Naive thymus-derived CD8-positive, alpha-beta T cell (primary cell): Measurements from ENCODE around the gene TAS2R14. TPM values are rescaled to one million over a fixed set of nuclear protein-coding genes. Genes with fewer than 3 reads are reported as not detected.
A peak's percentile ranks its signal among the peaks of the same experiment; 100 is the strongest.

Experiments used
- ATAC-seq, 2 donors: fragments of 150-1000 bp; cut with Tn5 transposase in 1 of 2; sonication (Bioruptor Pico), chemical (Tn5 transposase) in 1 of 2; 1 replicate in 1 of 2; 2 replicates in 1 of 2; pipeline ENCODE4 v1.10.0; 2021; ENCODE audit warnings: mild to moderate bottlenecking in 2 of 2, moderate library complexity in 2 of 2
- POLR2A ChIA-PET: fragments of 350-600 bp; sonication (Branson Sonifier 250); formaldehyde crosslinking; loops from one replicate; lab custom pipeline; 2021; ENCODE audit warnings: antibody characterized with exemption; lab: Charles Lee
- DNase-seq, 10 donors: peaks; one replicate each; pipeline versions ENCODE4 v3.0.0 to v3.0.0-alpha.2; 2020 to 2022
- H3K27ac Mint-ChIP-seq, 10 donors: one replicate each; pipeline ENCODE4 v1.8.0; 2020 to 2022; ENCODE audit warnings: mild to moderate bottlenecking in 10 of 10, mixed read lengths in 10 of 10, moderate library complexity in 4 of 10, inconsistent platforms in 1 of 10
- H3K27me3 Mint-ChIP-seq, 5 donors: one replicate each; pipeline ENCODE4 v1.8.0; 2021 to 2022; ENCODE audit warnings: mixed read lengths in 5 of 5
- H3K36me3 Mint-ChIP-seq, 3 donors: one replicate each; pipeline ENCODE4 v1.8.0; 2020 to 2022; ENCODE audit warnings: mixed read lengths in 3 of 3, mild to moderate bottlenecking in 2 of 3, inconsistent platforms in 1 of 3
- H3K4me1 Mint-ChIP-seq, 4 donors: one replicate each; pipeline ENCODE4 v1.8.0; 2021 to 2022; ENCODE audit warnings: mixed read lengths in 4 of 4
- H3K4me3 Mint-ChIP-seq, 10 donors: one replicate each; pipeline ENCODE4 v1.8.0; 2020 to 2022; ENCODE audit warnings: mild to moderate bottlenecking in 10 of 10, mixed read lengths in 10 of 10, moderate library complexity in 6 of 10, inconsistent platforms in 1 of 10
- H3K9me3 Mint-ChIP-seq, 9 donors: one replicate each; pipeline ENCODE4 v1.8.0; 2020 to 2022; ENCODE audit warnings: mixed read lengths in 9 of 9, mild to moderate bottlenecking in 3 of 9, inconsistent platforms in 1 of 9, moderate library complexity in 1 of 9
- polyA plus RNA-seq, 3 donors: library from polyadenylated mRNA; unstranded; fragments of 300-500 nt; fragmentation: Illumina TruSeq; gene quantifications; one replicate each; pipeline ENCODE4 v1.2.3, GENCODE V29; 2021
- total RNA-seq, 8 experiments: library from RNA in 2 of 8; stranded (reverse) in 2 of 8; gene quantifications; one replicate each; pipeline ENCODE4 v1.2.3 and lab custom pipeline; 2021 to 2026

The TAS2R14 gene
- total and polyA plus RNA-seq, 5 experiments from 2014 or later = 0.71 to 3.5 (median 1.2) TPM

DNA sequence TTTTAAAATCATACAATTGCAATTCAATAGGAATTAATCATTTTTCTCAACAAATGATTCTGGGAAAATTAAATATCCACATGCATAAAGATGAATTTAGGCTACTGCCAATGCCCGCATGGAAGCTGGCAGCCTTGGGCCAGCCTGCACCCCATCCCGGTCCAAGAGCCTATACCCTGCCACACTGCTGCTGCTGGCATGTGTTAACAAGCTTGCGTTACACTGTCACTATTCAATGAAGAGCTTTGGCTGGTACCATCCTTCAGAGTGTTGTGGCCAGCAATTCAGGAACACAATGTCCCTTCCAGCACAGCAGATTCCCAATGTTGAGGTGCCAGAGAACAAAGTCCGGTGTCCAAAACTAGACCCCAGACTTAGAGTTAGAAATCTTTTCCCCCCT is 13.6 kb upstream of the TAS2R14 start:
- DNase-seq (no peak), ATAC-seq (no peak)
- H3K27ac Mint-ChIP-seq = peak overlapping the region in 1 of 10 donors; percentile 7
- peaks cover 0 to 43% (median 20%) of the 10 kb centered on the region in 9 donors for H3K9me3 Mint-ChIP-seq
- POLR2A ChIA-PET = interaction anchor here (0.5 kb wide), 1 partner anchor 67 kb away, joined by 3 read pairs; no protein-coding TSS in a partner anchor
- H3K27me3 Mint-ChIP-seq = peaks cover 0 to 1% (median 0%) of the 10 kb centered on the region in 5 donors
- H3K4me1 Mint-ChIP-seq = peaks cover 2 to 40% (median 13%) of the 10 kb centered on the region in 4 donors
- peaks cover 13 to 74% (median 51%) of the 10 kb centered on the region in 3 donors for H3K36me3 Mint-ChIP-seq
- H3K4me3 Mint-ChIP-seq = no peak overlapping the region

DNA sequence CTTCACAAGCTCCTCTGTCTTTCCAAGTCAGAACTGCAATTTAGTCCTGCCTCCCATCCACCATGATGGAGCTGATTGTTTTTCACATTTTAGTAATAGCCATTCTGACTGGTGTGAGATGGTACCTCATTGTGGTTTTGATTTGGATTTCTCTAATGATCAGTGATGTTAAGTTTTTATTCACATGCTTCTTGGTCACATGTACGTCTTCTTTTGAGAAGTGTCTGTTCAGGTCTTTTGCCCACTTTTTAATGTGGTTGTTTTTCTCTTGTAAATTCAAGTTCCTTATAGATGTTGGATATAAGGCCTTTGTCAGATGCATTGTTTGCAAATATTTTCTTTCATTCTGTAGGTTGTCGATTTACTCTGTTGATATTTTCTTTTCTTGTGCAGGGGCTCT is 4.1 kb upstream of the TAS2R14 start:
- POLR2A ChIA-PET = no interaction called here

DNA sequence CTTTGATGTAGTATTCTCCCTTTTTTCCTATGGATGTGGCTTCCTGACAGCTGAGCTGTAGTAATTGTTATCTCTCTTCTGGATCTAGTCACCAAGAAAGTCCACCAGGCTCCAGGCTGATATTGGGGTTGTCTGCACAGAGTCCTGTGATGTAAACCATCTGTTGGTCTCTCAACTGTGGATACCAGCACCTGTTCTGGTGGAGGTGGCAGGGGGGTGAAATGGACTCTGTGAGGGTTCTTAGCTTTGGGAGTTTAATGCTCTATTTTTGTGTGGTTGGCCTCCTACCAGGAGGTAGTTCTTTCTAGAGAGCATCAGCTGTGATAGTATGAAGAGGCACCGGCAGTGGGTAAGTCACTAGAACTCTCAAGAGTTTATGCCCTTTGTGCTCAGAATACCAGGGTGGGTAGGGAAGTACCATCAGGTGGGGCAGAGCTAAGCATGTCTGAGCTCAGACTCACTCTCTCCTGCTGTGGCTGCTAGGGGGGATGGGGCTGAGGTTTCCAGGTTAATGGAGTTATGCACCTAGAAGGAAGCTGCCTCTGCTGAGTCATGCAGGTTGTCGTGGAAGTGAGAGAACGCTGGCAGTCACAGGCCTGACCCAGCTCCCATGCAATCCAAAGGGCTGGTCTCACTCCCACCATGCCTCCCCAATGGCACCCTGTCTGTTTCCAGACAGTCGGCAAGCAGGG is 3.0 kb upstream of the TAS2R14 start:
- Mint-ChIP-seq H3K36me3 (peaks cover 3 to 14% (median 5%) of the 10 kb centered on the region in 3 donors), H3K4me3 (no peak overlapping the region), H3K4me1 (peaks cover 0 to 19% (median 8%) of the 10 kb centered on the region in 4 donors), H3K27me3 (no peaks in the 10 kb centered on the region), H3K9me3 (peaks cover 0 to 15% (median 5%) of the 10 kb centered on the region in 9 donors), H3K27ac (peak overlapping the region in 1 of 10 donors; percentile 12)
- ATAC-seq (no peak), DNase-seq (no peak)
- POLR2A ChIA-PET = no interaction called here

More for the DNA sequence above, 4.1 kb upstream of the TAS2R14 start:
- Mint-ChIP-seq H3K36me3 (peaks cover 3 to 18% (median 7%) of the 10 kb centered on the region in 3 donors), H3K9me3 (peaks cover 0 to 18% (median 10%) of the 10 kb centered on the region in 9 donors), H3K27me3 (no peaks in the 10 kb centered on the region), H3K4me3 (no peak overlapping the region), H3K27ac (no peak overlapping the region), H3K4me1 (peaks cover 0 to 19% (median 8%) of the 10 kb centered on the region in 4 donors)
- DNase-seq (no peak), ATAC-seq (no peak)

DNA sequence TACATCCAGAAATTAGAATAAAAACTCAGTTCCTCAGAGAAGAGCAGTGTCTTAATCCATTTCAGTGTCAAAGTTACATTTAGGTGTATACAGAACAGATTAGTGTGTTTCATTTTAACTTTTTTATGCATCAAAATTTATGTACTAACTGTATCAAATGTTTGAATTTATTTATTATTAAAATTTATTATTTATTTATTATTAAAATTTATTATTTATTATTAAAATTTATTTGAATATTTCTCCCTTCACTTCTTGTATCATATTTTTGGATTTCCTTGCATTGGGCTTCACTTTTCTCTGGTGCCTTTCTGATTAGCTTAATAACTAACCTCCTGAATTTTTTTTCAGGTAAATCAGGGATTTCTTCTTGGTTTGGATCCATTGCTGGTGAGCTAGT is 2.3 kb upstream of the TAS2R14 start:
- H3K9me3 Mint-ChIP-seq = peaks cover 0 to 10% (median 0%) of the 10 kb centered on the region in 9 donors
- H3K36me3 Mint-ChIP-seq = peaks cover 0 to 10% (median 3%) of the 10 kb centered on the region in 3 donors
- ATAC-seq (no peak), DNase-seq (no peak)
- no peaks in the 10 kb centered on the region for H3K27me3 Mint-ChIP-seq
- POLR2A ChIA-PET = no interaction called here
- H3K4me3 Mint-ChIP-seq = no peak overlapping the region
- H3K27ac Mint-ChIP-seq = peak overlapping the region in 1 of 10 donors; percentile 12
- peaks cover 0 to 19% (median 8%) of the 10 kb centered on the region in 4 donors for H3K4me1 Mint-ChIP-seq

DNA sequence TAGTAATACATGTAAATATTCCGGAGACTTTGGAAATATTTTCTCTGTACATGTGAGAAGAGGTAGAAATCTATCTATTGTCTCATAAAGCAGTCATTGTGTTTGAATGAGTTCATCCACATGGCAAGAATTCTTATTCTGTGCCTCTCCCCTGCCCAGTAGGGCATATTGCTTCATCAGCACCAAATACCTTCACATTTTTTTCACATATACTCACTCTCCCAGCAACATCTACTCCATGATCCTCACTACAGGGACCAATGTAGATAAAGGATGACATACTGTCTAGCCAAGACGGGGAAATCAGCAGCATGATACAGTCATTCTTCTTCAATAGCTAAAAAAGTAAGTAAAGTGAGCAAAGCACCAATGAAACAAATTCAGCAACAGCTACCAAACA is 1.3 kb upstream of the TAS2R14 start:
- H3K4me1 Mint-ChIP-seq = peaks cover 0 to 19% (median 8%) of the 10 kb centered on the region in 4 donors
- H3K36me3 Mint-ChIP-seq = peaks cover 0 to 10% (median 3%) of the 10 kb centered on the region in 3 donors
- no peaks in the 10 kb centered on the region for H3K27me3 Mint-ChIP-seq
- DNase-seq (no peak), ATAC-seq (no peak)
- peaks cover 0 to 8% (median 0%) of the 10 kb centered on the region in 9 donors for H3K9me3 Mint-ChIP-seq
- no peak overlapping the region for H3K4me3 Mint-ChIP-seq
- no peak overlapping the region for H3K27ac Mint-ChIP-seq
- POLR2A ChIA-PET = no interaction called here

DNA sequence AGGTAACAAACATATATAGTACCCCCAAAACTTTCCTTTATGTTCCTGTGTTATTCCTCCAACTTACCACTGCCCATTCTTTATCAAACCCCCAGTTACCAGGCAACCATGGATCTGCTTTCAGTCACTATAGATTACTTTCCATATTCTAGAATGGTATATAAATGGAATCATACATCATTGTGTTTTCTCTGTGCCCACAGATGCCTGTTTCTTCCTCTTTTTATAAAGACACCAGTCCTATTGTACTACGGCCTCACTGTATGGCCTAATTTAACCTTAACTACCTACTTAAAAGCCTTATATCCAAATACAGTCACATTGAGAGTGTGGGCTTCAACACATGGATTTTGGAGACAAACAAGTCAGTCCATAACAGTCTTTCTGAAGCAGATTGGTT is 2.6 kb downstream of the TAS2R14 start:
- Mint-ChIP-seq H3K9me3 (no peaks in the 10 kb centered on the region), H3K4me1 (peaks cover 0 to under 1% (median under 1%) of the 10 kb centered on the region in 4 donors), H3K27ac (no peak overlapping the region), H3K27me3 (no peaks in the 10 kb centered on the region), H3K36me3 (peaks cover 0 to 8% (median 0%) of the 10 kb centered on the region in 3 donors), H3K4me3 (no peak overlapping the region)
- DNase-seq (no peak), ATAC-seq (no peak)
- POLR2A ChIA-PET = no interaction called here

DNA sequence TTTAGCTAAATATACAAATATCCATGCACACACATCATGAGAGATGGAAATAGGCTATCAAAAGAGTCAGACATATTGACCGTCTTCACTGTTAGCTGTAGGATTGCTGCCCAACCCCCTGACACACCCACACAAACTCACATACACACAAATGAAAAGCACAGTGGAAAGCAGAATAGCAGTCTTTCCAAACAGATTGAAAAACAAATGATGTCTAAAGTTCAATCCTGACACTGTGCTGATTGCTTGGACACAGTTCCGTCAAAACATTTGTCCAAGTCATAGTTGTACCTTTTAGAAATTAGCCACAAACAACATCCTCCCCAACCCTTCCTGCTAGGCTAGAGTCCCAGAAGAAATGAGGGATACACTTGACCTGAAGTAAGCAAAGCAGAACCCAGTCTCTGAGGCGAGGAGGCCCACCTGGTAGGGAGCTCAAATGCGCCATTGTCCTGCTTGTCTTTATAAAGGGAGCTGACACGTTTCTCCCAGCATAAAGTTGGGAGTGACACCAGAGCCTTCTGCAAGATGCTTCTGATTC is 10.2 kb downstream of the TAS2R14 start, which contains the start of gene PRH2:
TSS of gene PRH2 (plus strand) at position 491 of the 541 bp plus-strand sequence. CDS start at position 529, 38 bp downstream.
- POLR2A ChIA-PET = no interaction called here
- H3K27ac Mint-ChIP-seq = peak within 1 kb of the TSS in 1 of 10 donors; percentile 2
- peaks cover 0 to 2% (median 0%) of the 10 kb centered on the region in 9 donors for H3K9me3 Mint-ChIP-seq
- DNase-seq (no peak), ATAC-seq (no peak)
- H3K27me3 Mint-ChIP-seq = no peaks in the 10 kb centered on the region
- peaks cover 0 to 14% (median 7%) of the 10 kb centered on the region in 3 donors for H3K36me3 Mint-ChIP-seq
- H3K4me3 Mint-ChIP-seq = no peak within 1 kb of the TSS
- peaks cover 0 to 5% (median 0%) of the 10 kb centered on the region in 4 donors for H3K4me1 Mint-ChIP-seq

DNA sequence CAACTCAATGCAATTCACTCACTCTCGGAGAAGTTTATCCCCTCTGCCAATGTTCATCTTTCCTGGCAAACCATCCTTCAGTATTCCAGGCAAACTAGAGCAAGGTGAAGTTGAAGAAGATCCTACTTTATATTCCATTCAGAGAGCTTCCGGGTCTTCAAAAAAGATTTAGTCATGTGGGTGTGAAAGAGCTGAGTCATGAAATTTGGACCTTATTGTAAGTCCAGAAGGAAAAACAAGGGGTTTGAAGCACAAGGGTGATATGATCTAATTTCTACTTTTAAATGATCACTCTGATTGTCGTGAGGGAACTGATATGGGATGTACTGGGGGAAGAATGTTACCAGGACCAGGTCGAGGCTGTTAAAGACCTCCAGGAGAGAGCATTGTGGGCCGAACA is 12.8 kb downstream of the TAS2R14 start:
- H3K27ac Mint-ChIP-seq = no peak overlapping the region
- POLR2A ChIA-PET = interaction anchor here (0.5 kb wide), 1 partner anchor 405 kb away, joined by 3 read pairs; no protein-coding TSS in a partner anchor
- peaks cover 0 to 2% (median 0%) of the 10 kb centered on the region in 9 donors for H3K9me3 Mint-ChIP-seq
- peaks cover 0 to 9% (median 7%) of the 10 kb centered on the region in 3 donors for H3K36me3 Mint-ChIP-seq
- H3K27me3 Mint-ChIP-seq = no peaks in the 10 kb centered on the region
- ATAC-seq = no peak
- no peak overlapping the region for H3K4me3 Mint-ChIP-seq
- peaks cover 0 to 5% (median 0%) of the 10 kb centered on the region in 4 donors for H3K4me1 Mint-ChIP-seq
- no peak for DNase-seq

DNA sequence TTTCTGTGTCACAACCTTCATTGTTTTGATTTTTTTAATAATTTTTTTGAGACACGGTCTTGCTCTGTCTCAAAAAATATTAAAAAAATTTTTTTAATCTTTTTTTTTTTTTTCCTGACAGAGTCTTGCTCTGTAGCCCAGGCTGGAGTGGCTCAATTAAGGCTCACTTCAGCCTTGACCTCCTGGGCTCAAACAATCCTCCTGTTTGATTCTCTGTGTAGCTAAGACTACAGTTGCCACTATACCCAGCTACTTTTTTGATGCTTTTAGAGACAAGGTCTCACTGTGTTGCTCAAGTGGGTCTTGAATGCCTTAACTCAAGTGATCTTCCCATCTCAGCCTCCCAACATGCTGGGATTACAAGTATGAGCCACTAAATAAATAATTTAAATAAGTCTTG is 19.3 kb downstream of the TAS2R14 start:
- H3K27ac Mint-ChIP-seq = no peak overlapping the region
- no peak for ATAC-seq
- POLR2A ChIA-PET = no interaction called here
- no peaks in the 10 kb centered on the region for H3K27me3 Mint-ChIP-seq
- H3K36me3 Mint-ChIP-seq = peaks cover 0 to 7% (median 1%) of the 10 kb centered on the region in 3 donors
- H3K4me3 Mint-ChIP-seq = no peak overlapping the region
- H3K4me1 Mint-ChIP-seq = no peaks in the 10 kb centered on the region
- DNase-seq = no peak
- no peaks in the 10 kb centered on the region for H3K9me3 Mint-ChIP-seq

DNA sequence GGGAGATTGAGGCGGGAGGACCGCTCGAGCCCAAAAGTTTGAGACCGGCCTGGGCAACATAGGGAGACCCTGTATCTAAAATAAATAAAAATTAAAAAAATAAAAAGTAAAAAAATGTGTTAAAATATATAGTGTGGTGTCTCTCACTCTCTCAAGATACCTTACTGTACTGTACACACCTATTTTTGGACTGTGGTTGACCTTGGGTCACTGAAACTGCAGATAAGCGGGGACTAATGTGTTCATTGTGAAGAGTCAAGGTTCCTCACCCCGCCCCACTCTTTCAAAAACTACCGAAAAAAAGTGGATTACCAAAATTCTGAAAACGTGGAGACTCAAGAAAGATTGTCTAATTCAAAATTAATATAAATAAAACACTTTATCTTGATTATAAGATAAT is 28.7 kb downstream of the TAS2R14 start:
- no peak for ATAC-seq
- POLR2A ChIA-PET = no interaction called here
- H3K4me1 Mint-ChIP-seq = no peaks in the 10 kb centered on the region

DNA sequence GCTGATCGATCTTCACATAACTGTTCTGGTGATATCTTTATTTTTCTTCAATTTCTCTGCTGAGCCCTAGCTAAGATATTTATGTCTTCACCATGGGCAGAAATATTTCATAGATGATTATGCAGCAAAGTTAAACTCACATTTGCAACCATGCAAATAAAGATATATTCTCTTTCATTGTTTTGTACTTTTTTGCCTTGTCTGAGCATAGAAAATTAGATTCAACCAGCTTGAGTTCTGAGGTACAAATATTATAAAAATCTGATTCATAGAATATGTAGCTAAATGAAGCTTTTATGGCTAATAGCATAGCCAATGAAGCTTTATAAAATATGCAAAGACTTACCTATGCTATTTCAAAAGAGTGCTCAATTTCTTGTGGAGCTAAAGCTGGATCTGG is 29.6 kb downstream of the TAS2R14 start, which contains the start of gene TAS2R13:
TSS of gene TAS2R13 (minus strand) at position 101 of the 400 bp plus-strand sequence. CDS start 264 bp downstream, outside the sequence.
- POLR2A ChIA-PET = no interaction called here
- H3K36me3 Mint-ChIP-seq = peaks cover 7 to 48% (median 24%) of the 10 kb centered on the region in 3 donors
- peaks cover 3 to 34% (median 11%) of the 10 kb centered on the region in 9 donors for H3K9me3 Mint-ChIP-seq
- H3K27ac Mint-ChIP-seq = peak within 1 kb of the TSS in 1 of 10 donors; percentile 0
- ATAC-seq (no peak), DNase-seq (no peak)
- no peaks in the 10 kb centered on the region for H3K4me1 Mint-ChIP-seq
- H3K27me3 Mint-ChIP-seq = no peaks in the 10 kb centered on the region
- H3K4me3 Mint-ChIP-seq = no peak within 1 kb of the TSS

More for the DNA sequence above, 28.7 kb downstream of the TAS2R14 start:
- H3K36me3 Mint-ChIP-seq = peaks cover 2 to 41% (median 15%) of the 10 kb centered on the region in 3 donors
- peaks cover 0 to 25% (median 4%) of the 10 kb centered on the region in 9 donors for H3K9me3 Mint-ChIP-seq
- H3K4me3 Mint-ChIP-seq = no peak overlapping the region
- H3K27me3 Mint-ChIP-seq = no peaks in the 10 kb centered on the region
- no peak for DNase-seq
- H3K27ac Mint-ChIP-seq = no peak overlapping the region

DNA sequence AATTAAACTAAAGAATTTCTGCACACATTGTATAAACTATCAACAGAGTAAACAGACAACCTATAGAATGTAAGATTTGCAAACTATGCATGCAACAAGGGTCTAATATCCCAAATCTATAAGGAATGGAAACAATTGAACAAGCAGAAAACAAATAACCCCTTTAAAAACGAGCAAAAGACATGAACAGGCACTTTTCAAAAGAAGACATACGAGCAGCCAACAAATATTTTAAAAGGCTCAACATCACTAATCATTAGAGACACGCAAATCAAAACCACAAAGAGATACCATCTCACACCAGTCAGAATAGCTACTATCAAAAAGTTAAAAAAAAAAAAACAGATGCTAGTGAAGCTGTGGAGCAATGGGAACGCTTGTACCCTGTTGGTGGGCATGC is 34.4 kb downstream of the TAS2R14 start:
- ATAC-seq (no peak), DNase-seq (no peak)
- Mint-ChIP-seq H3K4me1 (peaks cover 0 to 3% (median 0%) of the 10 kb centered on the region in 4 donors), H3K27me3 (no peaks in the 10 kb centered on the region), H3K36me3 (peaks cover 12 to 71% (median 41%) of the 10 kb centered on the region in 3 donors), H3K27ac (no peak overlapping the region), H3K4me3 (no peak overlapping the region), H3K9me3 (peaks cover 9 to 57% (median 17%) of the 10 kb centered on the region in 9 donors)
- POLR2A ChIA-PET = no interaction called here

DNA sequence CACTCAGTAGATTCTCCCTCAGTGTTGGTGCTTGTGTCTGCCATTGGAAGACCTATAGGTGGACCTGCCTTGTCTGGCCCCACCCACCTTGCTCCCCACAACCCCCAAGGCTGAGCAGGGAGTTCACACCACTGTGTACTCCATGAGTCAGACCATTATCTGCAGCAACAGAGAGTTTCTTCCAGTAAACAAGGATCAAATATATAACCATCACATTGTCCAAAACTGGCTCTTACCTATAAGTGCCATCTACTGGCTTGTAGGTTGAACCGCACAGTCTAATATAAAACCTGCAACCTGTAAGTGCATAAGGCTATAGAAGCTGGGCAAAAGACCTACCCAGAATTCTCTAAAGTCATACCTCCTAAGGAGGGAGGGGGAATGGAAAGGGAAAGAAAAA is 37.6 kb downstream of the TAS2R14 start:
- Mint-ChIP-seq H3K36me3 (peaks cover 14 to 65% (median 40%) of the 10 kb centered on the region in 3 donors), H3K9me3 (peaks cover 9 to 48% (median 22%) of the 10 kb centered on the region in 9 donors), H3K27ac (peak overlapping the region in 1 of 10 donors; percentile 71), H3K27me3 (no peaks in the 10 kb centered on the region), H3K4me1 (peaks cover 0 to 3% (median 0%) of the 10 kb centered on the region in 4 donors), H3K4me3 (no peak overlapping the region)
- POLR2A ChIA-PET = no interaction called here
- no peak for DNase-seq
- ATAC-seq = no peak
